PFSK-1 (cell line): ENCODE results near the gene FXYD2.

ENCODE experiments used
- FOXP2 ChIP-seq: optimal IDR thresholded peaks from 2 replicates; pipeline ENCODE3; 2011; ENCODE audit warnings: borderline replicate concordance, control low read depth, inconsistent platforms; ENCODE audit not compliant: insufficient read depth; ENCODE audit errors: extremely low read length, extremely low read depth
- POLR2AphosphoS5 ChIP-seq: IDR thresholded peaks from 2 replicates; pipeline ENCODE4 v1.6.1; 2012; ENCODE audit warnings: low read depth, mild to moderate bottlenecking, control low read depth, low read length, moderate library complexity
- SIN3A ChIP-seq: IDR thresholded peaks from 2 replicates; pipeline ENCODE4 v1.6.1; 2012; ENCODE audit warnings: mild to moderate bottlenecking, low read length, moderate library complexity, borderline replicate concordance; ENCODE audit not compliant: insufficient read depth
- TAF1 ChIP-seq: IDR thresholded peaks from 2 replicates; pipeline ENCODE4 v1.6.1; 2012; ENCODE audit warnings: low read length, control low read depth, borderline replicate concordance; ENCODE audit not compliant: insufficient read depth
- TF ChIP-seq, protein P1 (sequence below), 2 experiments: IDR thresholded peaks; 2 replicates each; pipeline versions ENCODE4 v1.6.1 to v1.8.0; 2011 to 2012; ENCODE audit warnings: low read depth in 2 of 2, low read length in 2 of 2, control low read depth in 1 of 2, inconsistent platforms in 1 of 2, mild to moderate bottlenecking in 1 of 2, moderate library complexity in 1 of 2; ENCODE audit not compliant: insufficient read depth in 1 of 2

FXYD2 gene

DNA sequence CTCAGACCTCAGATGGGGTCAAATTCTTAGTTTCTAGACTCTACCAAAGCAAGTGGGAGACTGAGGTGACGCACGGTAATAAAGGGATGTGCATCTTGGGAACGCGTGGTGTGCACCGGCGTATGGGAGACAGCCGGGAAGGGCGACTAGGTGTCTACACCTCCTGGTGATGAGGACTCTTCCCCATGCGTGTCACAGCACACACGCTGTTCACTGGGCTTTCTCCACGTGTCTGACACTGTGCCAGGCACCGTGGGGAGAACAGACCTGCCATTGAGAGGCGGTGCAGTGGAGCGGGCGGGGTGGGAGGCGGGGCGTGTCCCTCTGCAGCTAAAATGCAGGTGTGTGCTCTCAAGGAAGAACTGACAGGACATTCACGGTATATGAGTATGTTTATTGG is 46.6 kb upstream of the FXYD2 start:
- no peak for TF ChIP-seq TAF1
- TF ChIP-seq, protein P1, sequence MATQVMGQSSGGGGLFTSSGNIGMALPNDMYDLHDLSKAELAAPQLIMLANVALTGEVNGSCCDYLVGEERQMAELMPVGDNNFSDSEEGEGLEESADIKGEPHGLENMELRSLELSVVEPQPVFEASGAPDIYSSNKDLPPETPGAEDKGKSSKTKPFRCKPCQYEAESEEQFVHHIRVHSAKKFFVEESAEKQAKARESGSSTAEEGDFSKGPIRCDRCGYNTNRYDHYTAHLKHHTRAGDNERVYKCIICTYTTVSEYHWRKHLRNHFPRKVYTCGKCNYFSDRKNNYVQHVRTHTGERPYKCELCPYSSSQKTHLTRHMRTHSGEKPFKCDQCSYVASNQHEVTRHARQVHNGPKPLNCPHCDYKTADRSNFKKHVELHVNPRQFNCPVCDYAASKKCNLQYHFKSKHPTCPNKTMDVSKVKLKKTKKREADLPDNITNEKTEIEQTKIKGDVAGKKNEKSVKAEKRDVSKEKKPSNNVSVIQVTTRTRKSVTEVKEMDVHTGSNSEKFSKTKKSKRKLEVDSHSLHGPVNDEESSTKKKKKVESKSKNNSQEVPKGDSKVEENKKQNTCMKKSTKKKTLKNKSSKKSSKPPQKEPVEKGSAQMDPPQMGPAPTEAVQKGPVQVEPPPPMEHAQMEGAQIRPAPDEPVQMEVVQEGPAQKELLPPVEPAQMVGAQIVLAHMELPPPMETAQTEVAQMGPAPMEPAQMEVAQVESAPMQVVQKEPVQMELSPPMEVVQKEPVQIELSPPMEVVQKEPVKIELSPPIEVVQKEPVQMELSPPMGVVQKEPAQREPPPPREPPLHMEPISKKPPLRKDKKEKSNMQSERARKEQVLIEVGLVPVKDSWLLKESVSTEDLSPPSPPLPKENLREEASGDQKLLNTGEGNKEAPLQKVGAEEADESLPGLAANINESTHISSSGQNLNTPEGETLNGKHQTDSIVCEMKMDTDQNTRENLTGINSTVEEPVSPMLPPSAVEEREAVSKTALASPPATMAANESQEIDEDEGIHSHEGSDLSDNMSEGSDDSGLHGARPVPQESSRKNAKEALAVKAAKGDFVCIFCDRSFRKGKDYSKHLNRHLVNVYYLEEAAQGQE (IDR thresholded peaks at IDR 0.05; ENCODE audit: insufficient read depth in 1 of 2, low read depth in 2 of 2, low read length in 2 of 2): no peak
- TF ChIP-seq FOXP2: no peak
- TF ChIP-seq SIN3A: no peak
- no peak for TF ChIP-seq POLR2AphosphoS5

DNA sequence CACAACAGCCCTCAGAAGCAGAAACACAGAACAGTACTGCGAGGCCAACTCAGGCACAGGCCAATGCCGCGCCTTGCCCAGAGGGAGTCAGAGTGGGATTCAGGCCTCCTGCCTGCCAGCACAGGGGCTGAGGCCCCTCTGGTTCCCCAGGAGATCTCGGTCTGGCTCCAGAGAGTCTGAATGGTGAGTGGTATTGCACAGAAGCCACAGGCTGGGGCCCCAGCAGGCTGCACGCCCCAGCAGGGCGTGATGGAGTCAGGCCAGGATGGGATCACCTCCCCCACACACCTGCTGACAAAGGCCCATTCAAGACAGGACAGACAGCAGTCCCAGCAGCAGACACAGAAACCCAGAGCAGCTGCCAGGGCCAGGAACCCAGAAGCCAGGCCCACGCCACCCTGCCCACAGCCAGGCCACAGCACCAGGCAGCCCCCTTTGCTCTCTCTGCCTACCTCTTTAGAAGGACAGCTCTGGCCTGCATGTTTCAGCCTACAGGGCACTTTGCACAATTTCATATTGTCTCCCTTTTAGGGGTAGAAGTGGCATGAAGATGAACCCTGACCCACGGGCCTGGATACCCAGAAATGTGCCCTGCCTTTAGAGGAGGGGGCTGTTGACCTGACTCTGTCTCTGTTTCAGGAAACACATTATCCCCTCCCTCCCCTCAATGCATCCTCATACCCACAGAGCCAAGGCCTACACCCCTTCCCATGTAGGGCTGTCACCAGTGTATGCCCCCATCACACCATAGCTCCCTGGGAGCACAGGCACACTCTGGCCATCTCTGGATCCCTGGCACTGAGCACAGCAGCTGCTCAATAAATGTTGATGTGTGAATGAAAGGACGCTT is 45.8 kb upstream of the FXYD2 start:
- TF ChIP-seq, protein P1 (IDR thresholded peaks at IDR 0.05; ENCODE audit: insufficient read depth in 1 of 2, low read depth in 2 of 2, low read length in 2 of 2): no peak
- no peak for TF ChIP-seq POLR2AphosphoS5
- TF ChIP-seq SIN3A: no peak
- TF ChIP-seq FOXP2: no peak
- TF ChIP-seq TAF1: no peak

DNA sequence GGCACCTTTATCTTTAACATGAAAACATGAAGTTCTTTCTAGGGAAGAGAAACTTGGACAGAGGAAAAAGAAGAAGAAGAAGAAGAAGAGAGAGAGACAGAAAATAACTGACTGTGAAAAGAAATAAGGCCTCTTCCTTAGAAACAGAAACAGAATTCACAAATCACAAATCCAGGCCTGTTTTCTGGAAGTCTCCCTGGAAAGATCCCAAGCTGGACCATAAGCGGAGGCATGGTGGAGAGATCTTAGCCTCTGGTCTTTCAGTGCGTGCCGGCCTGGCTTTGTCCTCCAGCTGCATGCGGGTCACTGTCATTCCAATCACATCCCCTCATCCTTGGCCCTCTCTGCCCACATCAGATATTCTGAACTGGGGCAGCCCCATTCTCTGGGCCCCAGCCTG is 45.1 kb upstream of the FXYD2 start:
- TF ChIP-seq TAF1 (no peak), SIN3A (no peak), POLR2AphosphoS5 (no peak), FOXP2 (no peak)
- TF ChIP-seq, protein P1 (IDR thresholded peaks at IDR 0.05; ENCODE audit: insufficient read depth in 1 of 2, low read depth in 2 of 2, low read length in 2 of 2): no peak

DNA sequence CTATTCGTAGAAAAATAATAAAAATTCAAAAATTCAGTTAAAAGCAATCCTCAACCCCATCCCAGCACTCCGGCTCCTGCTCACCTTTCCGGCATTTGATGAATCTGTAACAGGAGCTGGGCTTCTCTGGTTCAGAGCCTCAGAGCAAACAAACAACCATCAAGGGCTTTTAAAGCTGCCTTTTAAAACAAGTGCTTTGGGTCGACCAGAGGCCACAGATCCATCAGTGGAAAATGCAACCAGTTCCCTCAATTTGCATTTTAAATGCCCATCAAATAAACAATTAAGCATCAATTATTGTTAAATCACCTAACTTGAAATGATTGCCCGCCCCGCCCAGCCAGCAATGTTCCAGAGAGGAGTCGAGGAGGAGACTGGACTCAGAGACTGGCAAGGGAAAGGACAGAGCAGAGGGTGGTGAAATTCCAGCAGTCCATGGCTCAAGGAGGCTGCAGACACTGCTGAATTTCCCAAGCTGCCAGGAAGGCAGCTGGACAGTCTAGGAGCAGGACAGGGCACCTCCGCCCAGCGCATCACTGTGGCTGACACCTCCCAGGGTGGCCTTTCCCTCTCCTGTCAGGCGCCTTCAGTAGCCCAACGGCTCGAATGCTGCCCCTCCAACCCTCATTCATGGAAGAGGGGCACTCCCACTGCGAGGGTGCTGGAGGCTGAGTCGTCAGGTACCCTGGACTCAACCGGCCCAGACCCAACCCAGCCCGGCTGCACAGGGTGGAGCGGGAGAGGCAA is 44.4 kb upstream of the FXYD2 start:
- TF ChIP-seq SIN3A (no peak), POLR2AphosphoS5 (no peak), TAF1 (no peak), FOXP2 (no peak)
- TF ChIP-seq, protein P1 (IDR thresholded peaks at IDR 0.05; ENCODE audit: insufficient read depth in 1 of 2, low read depth in 2 of 2, low read length in 2 of 2): no peak
